OCI-LY7 (cell line): ENCODE data around the gene PXDN. TPM values are rescaled to one million over a fixed set of nuclear protein-coding genes. Genes with fewer than 3 reads are reported as not detected.

Experiments
- BruUV-seq: library from RNA; stranded (reverse); fragments of 400-500 nt; replicated peaks from 2 replicates; lab custom pipeline; 2021; lab: Mats Ljungman, UMichigan
- CTCF ChIA-PET: fragments of 300-600 bp; sonication (Branson Sonifier 250); formaldehyde crosslinking; loops from one replicate; lab custom pipeline; 2022; ENCODE audit warnings: antibody characterized with exemption; ENCODE audit not compliant: unreplicated experiment; lab: Charles Lee
- POLR2A ChIA-PET: fragments of 300-600 bp; sonication (Branson Sonifier 250); formaldehyde crosslinking; loops from one replicate; lab custom pipeline; 2022; ENCODE audit warnings: antibody characterized with exemption; lab: Charles Lee
- DNase-seq: peaks from one replicate; pipeline ENCODE4 v3.0.0-alpha.2; 2015; ENCODE audit warnings: low spot score
- H2AFZ ChIP-seq: fragments of 200-600 bp; sonication (generic), shearing (Covaris generic); 2 replicates; pipeline ENCODE4 v1.6.1; 2014; ENCODE audit warnings: mild to moderate bottlenecking, antibody characterized with exemption, low read length, moderate library complexity
- H3K27ac ChIP-seq: fragments of 200-600 bp; sonication (generic); 2 replicates; pipeline ENCODE4 v1.5.1; 2014; ENCODE audit warnings: mixed run types, low read depth, mild to moderate bottlenecking, moderate library complexity, low read length, inconsistent platforms; ENCODE audit not compliant: poor library complexity, severe bottlenecking
- H3K36me3 ChIP-seq: fragments of 200-600 bp; sonication (generic); 2 replicates; pipeline ENCODE4 v1.6.1; 2014; ENCODE audit warnings: mild to moderate bottlenecking, antibody characterized with exemption, low read length, moderate library complexity, mixed read lengths; ENCODE audit not compliant: insufficient read depth
- H3K4me1 ChIP-seq: fragments of 200-600 bp; sonication (generic); 2 replicates; pipeline ENCODE4 v1.5.1; 2014; ENCODE audit warnings: mild to moderate bottlenecking, low read length; ENCODE audit not compliant: insufficient read depth, poor library complexity, severe bottlenecking
- H3K4me2 ChIP-seq: fragments of 200-600 bp; sonication (generic); 2 replicates; pipeline ENCODE4 v1.6.1; 2014; ENCODE audit warnings: mild to moderate bottlenecking, low read length
- H3K4me3 ChIP-seq: fragments of 200-600 bp; sonication (generic); 2 replicates; pipeline ENCODE4 v1.5.1; 2014; ENCODE audit warnings: mild to moderate bottlenecking, low read depth, low read length; ENCODE audit not compliant: poor library complexity, severe bottlenecking
- H3K79me2 ChIP-seq: fragments of 200-600 bp; sonication (generic); 2 replicates; pipeline ENCODE4 v1.6.1; 2016; ENCODE audit warnings: low read depth, mild to moderate bottlenecking, low read length, moderate library complexity, mixed read lengths; ENCODE audit not compliant: insufficient read depth
- H3K9me2 ChIP-seq: fragments of 200-600 bp; sonication (generic); 2 replicates; pipeline ENCODE4 v1.6.1; 2016; ENCODE audit warnings: mild to moderate bottlenecking, low read length, mixed read lengths; ENCODE audit not compliant: insufficient read depth
- H3K9me3 ChIP-seq: fragments of 200-600 bp; sonication (generic); 2 replicates; pipeline ENCODE4 v1.6.1; 2014; ENCODE audit warnings: mild to moderate bottlenecking, mixed run types, low read length, mixed read lengths
- H4K20me1 ChIP-seq: fragments of 200-600 bp; sonication (generic); 2 replicates; pipeline ENCODE4 v1.6.1; 2014; ENCODE audit warnings: mild to moderate bottlenecking, antibody characterized with exemption, low read length, moderate library complexity, mixed read lengths; ENCODE audit not compliant: insufficient read depth
- EZH2phosphoT487 ChIP-seq: fragments of 200-600 bp; sonication (generic); IDR thresholded peaks from 2 replicates; pipeline ENCODE4 v1.6.1; 2018; ENCODE audit warnings: low read depth, borderline replicate concordance, mild to moderate bottlenecking, mixed run types, antibody characterized with exemption, low read length, moderate library complexity, mixed read lengths
- intact Hi-C: fragments of 100-400 bp; cut with micrococcal nuclease; formaldehyde crosslinking; loops from one replicate; pipeline ENCODE4 v1.10.0; 2022; ENCODE audit not compliant: unreplicated experiment
- total RNA-seq, 2 experiments: library from RNA; depleted of rRNA in 1 of 2; stranded (reverse); fragments of >200 nt in 1 of 2; shearing (Covaris generic) in 1 of 2; gene quantifications; 2 replicates each; pipeline ENCODE4 v1.2.3, GENCODE V29; 2014 to 2022
- TF ChIP-seq, protein P1 (sequence below): fragments of 200-600 bp; sonication (generic); conservative IDR thresholded peaks from 2 replicates; pipeline ENCODE4 v1.5.1; 2014; ENCODE audit warnings: mild to moderate bottlenecking, antibody characterized with exemption, low read length, moderate library complexity, mixed read lengths

Gene PXDN
- total RNA-seq, 2 experiments from 2014 or later = not detected

DNA sequence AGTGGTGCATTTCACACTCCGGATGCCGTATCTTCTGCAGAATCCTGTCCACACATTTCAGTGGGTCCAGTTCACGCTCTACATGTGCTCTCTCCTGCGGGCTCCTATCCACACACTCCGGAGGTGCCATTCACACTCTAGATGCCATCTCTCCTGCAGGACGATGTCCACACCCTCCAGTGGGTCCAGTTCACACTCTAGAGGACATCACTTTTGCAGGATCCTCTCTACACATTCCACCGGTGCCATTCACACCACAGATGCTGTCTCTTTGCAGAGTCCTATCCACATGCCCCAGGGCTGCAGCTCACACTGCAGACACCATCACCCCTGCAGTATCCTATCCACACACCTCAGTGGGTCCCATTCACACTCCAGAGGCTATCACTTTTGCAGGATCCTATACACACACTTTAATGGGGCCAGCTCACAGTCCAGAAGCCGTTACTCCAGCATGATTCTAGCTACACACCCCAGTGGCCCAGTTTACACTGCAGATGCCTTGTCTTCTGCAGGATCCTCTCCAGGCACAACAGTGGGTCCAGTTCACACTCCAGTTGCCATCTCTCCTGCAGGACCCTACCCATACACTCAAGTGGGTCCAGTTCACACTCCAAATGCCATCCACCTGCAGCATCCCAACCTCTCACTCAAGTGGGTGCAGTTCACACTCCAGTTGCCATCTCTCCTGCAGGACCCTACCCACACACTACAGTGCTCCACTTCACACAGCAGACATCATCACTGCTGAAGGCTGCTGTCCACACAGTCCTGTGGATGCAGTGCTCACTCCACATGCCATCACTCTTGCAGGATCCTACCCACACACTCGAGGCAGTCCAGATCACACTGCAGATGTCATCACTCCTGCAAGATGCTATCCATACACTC, 2.1 kb upstream of the PXDN start:
- no peak overlapping the region for H3K27ac ChIP-seq
- H3K9me3 ChIP-seq = no peaks in the 10 kb centered on the region
- CTCF ChIA-PET = no interaction called here
- no peak for TF ChIP-seq EZH2phosphoT487
- TF ChIP-seq, protein P1, sequence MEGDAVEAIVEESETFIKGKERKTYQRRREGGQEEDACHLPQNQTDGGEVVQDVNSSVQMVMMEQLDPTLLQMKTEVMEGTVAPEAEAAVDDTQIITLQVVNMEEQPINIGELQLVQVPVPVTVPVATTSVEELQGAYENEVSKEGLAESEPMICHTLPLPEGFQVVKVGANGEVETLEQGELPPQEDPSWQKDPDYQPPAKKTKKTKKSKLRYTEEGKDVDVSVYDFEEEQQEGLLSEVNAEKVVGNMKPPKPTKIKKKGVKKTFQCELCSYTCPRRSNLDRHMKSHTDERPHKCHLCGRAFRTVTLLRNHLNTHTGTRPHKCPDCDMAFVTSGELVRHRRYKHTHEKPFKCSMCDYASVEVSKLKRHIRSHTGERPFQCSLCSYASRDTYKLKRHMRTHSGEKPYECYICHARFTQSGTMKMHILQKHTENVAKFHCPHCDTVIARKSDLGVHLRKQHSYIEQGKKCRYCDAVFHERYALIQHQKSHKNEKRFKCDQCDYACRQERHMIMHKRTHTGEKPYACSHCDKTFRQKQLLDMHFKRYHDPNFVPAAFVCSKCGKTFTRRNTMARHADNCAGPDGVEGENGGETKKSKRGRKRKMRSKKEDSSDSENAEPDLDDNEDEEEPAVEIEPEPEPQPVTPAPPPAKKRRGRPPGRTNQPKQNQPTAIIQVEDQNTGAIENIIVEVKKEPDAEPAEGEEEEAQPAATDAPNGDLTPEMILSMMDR = no peak
- no peaks in the 10 kb centered on the region for H3K4me1 ChIP-seq
- intact Hi-C loops = no loop called here
- no peak overlapping the region for H3K4me2 ChIP-seq
- POLR2A ChIA-PET = interaction anchor here (0.6 kb wide), 1 partner anchor 29 kb away, joined by 3 read pairs; no protein-coding TSS in a partner anchor
- no peaks in the 10 kb centered on the region for H3K9me2 ChIP-seq
- no peak for DNase-seq
- H3K36me3 ChIP-seq = no peaks in the 10 kb centered on the region
- no peak overlapping the region for H3K4me3 ChIP-seq
- H4K20me1 ChIP-seq = no peaks in the 10 kb centered on the region
- BruUV-seq = no TSS peak
- no peaks in the 10 kb centered on the region for H3K79me2 ChIP-seq
- no peak overlapping the region for H2AFZ ChIP-seq

DNA sequence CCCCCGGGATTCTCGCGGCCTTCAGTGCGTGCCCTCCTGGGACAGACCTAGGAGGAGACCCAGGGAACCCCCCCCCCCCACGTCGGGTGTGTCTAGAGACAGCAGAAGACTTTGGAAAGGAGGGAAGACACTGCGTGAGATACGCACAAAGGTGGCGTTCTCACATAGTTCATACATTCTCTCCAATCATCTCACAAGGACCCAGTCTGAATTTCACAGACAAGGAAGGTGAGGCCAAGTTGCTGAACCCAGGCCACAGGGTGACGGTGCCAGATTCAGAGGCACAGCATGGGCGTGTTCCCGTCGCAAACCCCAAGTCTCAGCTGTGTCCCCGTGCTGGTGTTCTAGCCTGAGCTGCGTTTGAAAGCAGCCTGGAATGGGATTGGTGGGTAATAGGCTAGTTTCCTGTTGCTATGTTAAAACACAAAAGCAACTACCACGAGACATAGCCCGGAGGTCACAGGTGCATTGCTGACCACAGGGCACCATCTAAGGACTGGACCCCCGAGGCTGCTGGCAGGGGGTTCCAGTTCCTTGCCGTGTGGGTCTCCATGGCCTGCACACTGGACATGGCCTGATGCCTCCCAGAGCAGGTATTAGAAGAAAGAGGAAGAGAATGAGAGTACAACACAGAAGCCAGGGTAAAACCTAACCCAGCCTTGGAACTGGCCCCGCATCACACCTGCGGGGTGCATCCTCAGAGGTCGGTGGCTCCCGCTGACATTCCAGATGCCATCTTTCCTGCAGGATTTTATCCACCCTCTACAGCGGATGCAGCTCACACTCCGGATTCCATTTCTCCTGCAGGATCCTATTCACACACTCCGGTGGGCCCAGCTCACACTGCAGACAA, 1.1 kb upstream of the PXDN start:
- Histone ChIP-seq H3K9me2 (no peaks in the 10 kb centered on the region), H3K4me1 (no peaks in the 10 kb centered on the region), H3K4me3 (no peak overlapping the region), H3K9me3 (no peaks in the 10 kb centered on the region), H3K79me2 (no peaks in the 10 kb centered on the region), H3K36me3 (no peaks in the 10 kb centered on the region), H4K20me1 (no peaks in the 10 kb centered on the region), H2AFZ (no peak overlapping the region), H3K27ac (no peak overlapping the region), H3K4me2 (no peak overlapping the region)
- TF ChIP-seq, protein P1 = no peak
- TF ChIP-seq EZH2phosphoT487 = no peak
- DNase-seq = no peak
- BruUV-seq = no TSS peak
- CTCF ChIA-PET = no interaction called here
- POLR2A ChIA-PET = no interaction called here
- intact Hi-C loops = no loop called here

DNA sequence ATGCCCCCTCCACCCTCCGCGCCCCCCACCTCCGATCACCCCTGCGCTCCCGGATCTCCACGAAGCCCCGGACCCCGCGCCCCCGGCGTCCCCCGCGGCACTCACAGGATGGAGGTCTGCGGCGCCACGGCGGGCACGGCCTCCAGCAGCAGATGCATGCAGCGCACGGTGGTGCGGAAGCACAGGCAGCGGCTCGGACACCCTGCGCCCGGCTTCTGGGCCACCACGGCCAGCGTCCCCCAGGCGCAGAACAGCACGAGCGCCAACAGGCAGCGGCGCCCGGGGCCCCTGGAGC, 217 bp downstream of the PXDN start:
- H3K79me2 ChIP-seq = no peaks in the 10 kb centered on the region
- POLR2A ChIA-PET = no interaction called here
- no peak overlapping the region for H3K4me3 ChIP-seq
- no peaks in the 10 kb centered on the region for H3K9me3 ChIP-seq
- CTCF ChIA-PET = no interaction called here
- intact Hi-C loops = no loop called here
- DNase-seq = no peak
- TF ChIP-seq, protein P1 = no peak
- no peak for TF ChIP-seq EZH2phosphoT487
- H3K4me2 ChIP-seq = no peak overlapping the region
- no peaks in the 10 kb centered on the region for H3K9me2 ChIP-seq
- no peak overlapping the region for H3K27ac ChIP-seq
- H4K20me1 ChIP-seq = no peaks in the 10 kb centered on the region
- BruUV-seq = no TSS peak
- H3K36me3 ChIP-seq = no peaks in the 10 kb centered on the region
- no peaks in the 10 kb centered on the region for H3K4me1 ChIP-seq
- no peak overlapping the region for H2AFZ ChIP-seq
